Retinal pigment epithelial cell (primary cell): ENCODE measurements around the gene SST.

Experiments
- DNase-seq: peaks from one replicate; pipeline ENCODE4 v3.0.0-alpha.2; 2010; ENCODE audit warnings: low read depth
- H3K4me3 ChIP-seq: 2 replicates; pipeline ENCODE4 v1.5.1; 2011; ENCODE audit warnings: mild to moderate bottlenecking, low read length, control low read depth, moderate library complexity
- CTCF ChIP-seq: conservative IDR thresholded peaks from 2 replicates; pipeline ENCODE4 v1.5.1; 2011; ENCODE audit warnings: low read depth, low read length, control low read depth, inconsistent platforms

Gene SST

GRCh38 chr3:187639927-187640568, 30.1 kb downstream of the SST start:
- no peak overlapping the region for H3K4me3 ChIP-seq
- TF ChIP-seq CTCF, result no peak
- DNase-seq, result no peak

- H3K4me3 ChIP-seq, result no peak overlapping the region
- TF ChIP-seq CTCF, result no peak
- DNase-seq, result no peak
Observed at GRCh38 chr3:187636528-187636927, 33.7 kb downstream of the SST start.

GRCh38 chr3:187630404-187630803, 39.8 kb downstream of the SST start:
- no peak for DNase-seq

GRCh38 chr3:187629711-187630110, 40.5 kb downstream of the SST start:
- DNase-seq, result no peak
- no peak overlapping the region for H3K4me3 ChIP-seq
- TF ChIP-seq CTCF, result no peak

More at GRCh38 chr3:187630404-187630803, 39.8 kb downstream of the SST start:
- TF ChIP-seq CTCF, result no peak
- no peak overlapping the region for H3K4me3 ChIP-seq

- no peak overlapping the region for H3K4me3 ChIP-seq
- no peak for DNase-seq
- no peak for TF ChIP-seq CTCF
Observed at GRCh38 chr3:187628169-187628568, 42.0 kb downstream of the SST start.

GRCh38 chr3:187626581-187626980, 43.6 kb downstream of the SST start:
- DNase-seq, result no peak
- TF ChIP-seq CTCF, result no peak
- H3K4me3 ChIP-seq, result no peak overlapping the region

GRCh38 chr3:187624588-187624987, 45.6 kb downstream of the SST start:
- no peak for TF ChIP-seq CTCF
- DNase-seq, result no peak
- H3K4me3 ChIP-seq, result no peak overlapping the region
